Right atrium auricular region (tissue), 2 donors: Measurements from ENCODE around the gene MORF4L2. TPM values are rescaled to one million over a fixed set of nuclear protein-coding genes. Genes with fewer than 3 reads are reported as not detected.
"Not testable (repeated sequence)": the region's sequence is repeated elsewhere in the genome, so short reads cannot be mapped to it uniquely, and the experiment has no call there.

Experiments
- DNase-seq: peaks from one replicate; pipeline ENCODE4 v3.0.0-alpha.2; 2019; ENCODE audit warnings: low spot score
- H3K27ac ChIP-seq, 2 donors: fragments of 200-600 bp; sonication (generic); 1 replicate in 1 of 2; 2 replicates in 1 of 2; pipeline ENCODE4 v1.5.1; 2016 to 2019
- H3K27me3 ChIP-seq, 2 donors: fragments of 200-600 bp; sonication (generic); one replicate each; pipeline versions ENCODE4 v1.5.1 to v1.6.0; 2017 to 2019
- H3K36me3 ChIP-seq: fragments of 200-600 bp; sonication (generic); one replicate; pipeline ENCODE4 v1.5.1; 2016
- H3K4me1 ChIP-seq, 2 donors: fragments of 200-600 bp; sonication (generic); one replicate each; pipeline versions ENCODE4 v1.5.1 to v1.6.0; 2017 to 2019
- H3K4me3 ChIP-seq, 2 donors: fragments of 200-600 bp; sonication (generic); 1 replicate in 1 of 2; 2 replicates in 1 of 2; pipeline ENCODE4 v1.5.1; 2017 to 2019; ENCODE audit warnings: mild to moderate bottlenecking in 1 of 2, moderate library complexity in 1 of 2
- H3K9me3 ChIP-seq, 2 donors: fragments of 200-600 bp; sonication (generic); one replicate each; pipeline ENCODE4 v1.5.1; 2019
- CTCF ChIP-seq, 2 donors: fragments of 200-600 bp; sonication (generic); IDR thresholded peaks; one replicate each; pipeline ENCODE4 v1.5.1; 2019; ENCODE audit warnings: antibody characterized with exemption in 2 of 2
- total RNA-seq, 2 donors: library from RNA; depleted of rRNA; stranded (reverse); fragments of >200 nt; gene quantifications; one replicate each; pipeline ENCODE4 v1.1.0, GENCODE V29; 2016

The MORF4L2 gene
- total RNA-seq, 2 donors from 2014 or later: 193 to 198 TPM

- no peaks in the 10 kb centered on the region for H3K36me3 ChIP-seq
These were observed 27.6 kb downstream of the MORF4L2 start for GRCh38 chrX:103658681-103659433.

GRCh38 chrX:103657066-103657465, 29.4 kb downstream of the MORF4L2 start:
- not testable (repeated sequence) for H3K9me3 ChIP-seq, H3K27ac ChIP-seq, H3K4me1 ChIP-seq, DNase-seq, H3K27me3 ChIP-seq, H3K36me3 ChIP-seq, H3K4me3 ChIP-seq

More at GRCh38 chrX:103658681-103659433, 27.6 kb downstream of the MORF4L2 start:
- DNase-seq: no peak
- H3K27me3 ChIP-seq: no peaks in the 10 kb centered on the region
- H3K27ac ChIP-seq: no peak overlapping the region
- no peak overlapping the region for H3K4me3 ChIP-seq
- H3K9me3 ChIP-seq: no peaks in the 10 kb centered on the region
- no peaks in the 10 kb centered on the region for H3K4me1 ChIP-seq
- TF ChIP-seq CTCF (IDR thresholded peaks at IDR 0.05): no peak

GRCh38 chrX:103656617-103657016, 29.9 kb downstream of the MORF4L2 start:
- Histone ChIP-seq H3K9me3 (no peaks in the 10 kb centered on the region), H3K36me3 (no peaks in the 10 kb centered on the region), H3K27ac (no peak overlapping the region), H3K4me1 (no peaks in the 10 kb centered on the region), H3K4me3 (no peak overlapping the region), H3K27me3 (no peaks in the 10 kb centered on the region)
- TF ChIP-seq CTCF (IDR thresholded peaks at IDR 0.05): no peak
- no peak for DNase-seq

GRCh38 chrX:103655230-103656000, 31.1 kb downstream of the MORF4L2 start:
- H3K27me3 ChIP-seq, H3K9me3 ChIP-seq, DNase-seq, H3K4me1 ChIP-seq, H3K27ac ChIP-seq, H3K4me3 ChIP-seq, H3K36me3 ChIP-seq: not testable (repeated sequence)

GRCh38 chrX:103651151-103651773, 35.2 kb downstream of the MORF4L2 start:
- no peaks in the 10 kb centered on the region for H3K4me1 ChIP-seq
- DNase-seq: no peak
- peaks cover 0 to 12% of the 10 kb centered on the region in 2 donors for H3K9me3 ChIP-seq
- H3K36me3 ChIP-seq: no peaks in the 10 kb centered on the region
- no peak overlapping the region for H3K4me3 ChIP-seq
- H3K27me3 ChIP-seq: no peaks in the 10 kb centered on the region
- TF ChIP-seq CTCF (IDR thresholded peaks at IDR 0.05): no peak
- H3K27ac ChIP-seq: no peak overlapping the region

GRCh38 chrX:103647630-103648029, 38.9 kb downstream of the MORF4L2 start:
- Histone ChIP-seq H3K36me3 (no peaks in the 10 kb centered on the region), H3K4me1 (no peaks in the 10 kb centered on the region), H3K27me3 (no peaks in the 10 kb centered on the region), H3K9me3 (peaks cover 0 to 12% of the 10 kb centered on the region in 2 donors), H3K4me3 (no peak overlapping the region), H3K27ac (no peak overlapping the region)
- no peak for DNase-seq
- no peak for TF ChIP-seq CTCF (IDR thresholded peaks at IDR 0.05)
